ENCODE data around the gene NRCAM.

NRCAM gene

DNA sequence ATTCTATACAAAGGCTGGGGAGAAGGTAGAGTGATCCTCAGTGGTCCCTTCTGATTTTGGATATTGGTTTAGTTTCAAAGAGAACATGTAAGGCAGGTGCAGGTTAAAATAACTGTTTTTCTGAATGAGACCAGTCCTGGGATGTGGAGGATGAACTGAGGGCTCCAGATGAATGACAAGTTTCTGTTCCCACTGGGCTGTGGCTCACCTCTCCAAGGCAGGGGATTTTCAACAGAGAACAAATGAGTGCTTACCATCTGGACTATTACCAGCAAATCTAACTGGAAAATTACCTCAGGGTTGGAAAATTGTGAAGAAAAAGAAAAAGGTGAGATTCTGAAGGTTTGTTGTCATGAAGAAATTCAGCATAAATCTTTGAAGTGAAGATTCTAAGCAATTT, 334.1 kb downstream of the NRCAM start:
- H3K4me3 ChIP-seq (ENCODE audit: low read depth, low read length), result no peak overlapping the region
- H3K9me3 ChIP-seq (ENCODE audit: control insufficient read depth, insufficient read depth, low read depth, low read length), result no peaks in the 10 kb centered on the region
- no peaks in the 10 kb centered on the region for H3K36me3 ChIP-seq (ENCODE audit: control insufficient read depth, insufficient read depth, low read length)
- H3K4me1 ChIP-seq (ENCODE audit: control insufficient read depth, insufficient read depth, low read length), result no peaks in the 10 kb centered on the region
- no peak overlapping the region for H3K27ac ChIP-seq (ENCODE audit: low read depth, low read length)
- no peak overlapping the region for H3K9ac ChIP-seq (ENCODE audit: low read length)
- no peaks in the 10 kb centered on the region for H3K27me3 ChIP-seq (ENCODE audit: control insufficient read depth, insufficient read depth, low read length)

DNA sequence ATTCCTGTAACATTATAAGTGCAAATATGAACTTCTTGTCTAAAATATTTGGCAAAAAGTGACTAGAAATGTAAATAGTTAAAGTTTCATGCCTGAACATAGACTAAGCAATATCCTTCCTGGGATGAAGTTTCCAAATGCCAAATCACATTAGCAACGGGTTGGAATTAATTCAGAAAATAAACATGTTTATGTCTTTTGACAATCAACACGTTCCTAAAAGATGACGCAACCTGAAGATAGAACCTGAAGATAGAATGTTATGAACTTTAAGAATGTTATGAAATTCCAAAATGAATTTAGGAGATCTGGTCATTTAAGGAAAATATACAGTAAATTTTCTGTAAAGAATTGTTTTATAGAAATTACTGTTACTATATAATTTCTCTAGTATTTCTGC, 335.3 kb downstream of the NRCAM start:
- Histone ChIP-seq H3K9me3 (ENCODE audit: control insufficient read depth, insufficient read depth, low read depth, low read length) (no peaks in the 10 kb centered on the region), H3K36me3 (ENCODE audit: control insufficient read depth, insufficient read depth, low read length) (no peaks in the 10 kb centered on the region), H3K4me1 (ENCODE audit: control insufficient read depth, insufficient read depth, low read length) (no peaks in the 10 kb centered on the region), H3K27ac (ENCODE audit: low read depth, low read length) (no peak overlapping the region), H3K4me3 (ENCODE audit: low read depth, low read length) (no peak overlapping the region), H3K9ac (ENCODE audit: low read length) (no peak overlapping the region), H3K27me3 (ENCODE audit: control insufficient read depth, insufficient read depth, low read length) (no peaks in the 10 kb centered on the region)

DNA sequence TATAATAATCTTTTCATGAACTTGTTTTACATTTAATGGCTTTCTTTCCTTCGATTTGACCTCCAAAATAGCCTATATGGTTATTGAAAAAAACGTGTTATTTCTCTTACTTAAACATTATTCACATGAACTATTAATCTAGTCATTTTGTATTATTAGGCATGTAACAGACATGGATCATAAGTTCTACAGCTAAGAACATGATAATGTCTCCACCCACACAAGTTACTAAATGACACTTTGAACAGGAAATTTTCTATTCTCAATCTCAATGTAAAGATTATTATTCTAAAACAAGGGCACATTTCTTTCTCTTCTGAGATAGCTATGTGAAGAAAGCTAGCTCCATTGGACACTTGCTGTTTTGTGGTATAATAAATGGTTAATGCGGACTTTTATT, 336.0 kb downstream of the NRCAM start:
- no peaks in the 10 kb centered on the region for H3K9me3 ChIP-seq (ENCODE audit: control insufficient read depth, insufficient read depth, low read depth, low read length)
- no peaks in the 10 kb centered on the region for H3K27me3 ChIP-seq (ENCODE audit: control insufficient read depth, insufficient read depth, low read length)
- no peak overlapping the region for H3K27ac ChIP-seq (ENCODE audit: low read depth, low read length)
- H3K36me3 ChIP-seq (ENCODE audit: control insufficient read depth, insufficient read depth, low read length), result no peaks in the 10 kb centered on the region
- no peaks in the 10 kb centered on the region for H3K4me1 ChIP-seq (ENCODE audit: control insufficient read depth, insufficient read depth, low read length)
- H3K9ac ChIP-seq (ENCODE audit: low read length), result no peak overlapping the region
- H3K4me3 ChIP-seq (ENCODE audit: low read depth, low read length), result no peak overlapping the region

DNA sequence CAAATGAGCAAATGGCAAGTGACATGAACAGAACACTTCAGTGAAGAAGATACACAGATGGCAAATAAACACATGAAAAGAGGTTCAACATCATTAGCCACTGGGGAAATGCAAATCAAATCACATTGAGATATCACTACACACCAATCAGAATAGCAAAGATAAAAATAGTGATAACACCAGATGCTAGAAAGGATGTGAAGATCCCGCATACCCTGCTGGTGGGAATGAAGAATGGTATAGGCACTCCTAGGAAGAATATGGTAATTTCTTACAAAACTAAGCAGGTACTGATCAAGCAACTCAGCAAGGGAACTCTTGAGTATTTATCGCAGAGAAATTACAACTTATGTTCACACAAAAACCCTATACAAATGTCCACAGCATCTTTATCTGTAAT, 337.3 kb downstream of the NRCAM start:
- no peaks in the 10 kb centered on the region for H3K9me3 ChIP-seq (ENCODE audit: control insufficient read depth, insufficient read depth, low read depth, low read length)
- H3K36me3 ChIP-seq (ENCODE audit: control insufficient read depth, insufficient read depth, low read length), result no peaks in the 10 kb centered on the region
- no peaks in the 10 kb centered on the region for H3K4me1 ChIP-seq (ENCODE audit: control insufficient read depth, insufficient read depth, low read length)
- H3K4me3 ChIP-seq (ENCODE audit: low read depth, low read length), result no peak overlapping the region
- H3K27me3 ChIP-seq (ENCODE audit: control insufficient read depth, insufficient read depth, low read length), result no peaks in the 10 kb centered on the region
- H3K27ac ChIP-seq (ENCODE audit: low read depth, low read length), result no peak overlapping the region
- no peak overlapping the region for H3K9ac ChIP-seq (ENCODE audit: low read length)

DNA sequence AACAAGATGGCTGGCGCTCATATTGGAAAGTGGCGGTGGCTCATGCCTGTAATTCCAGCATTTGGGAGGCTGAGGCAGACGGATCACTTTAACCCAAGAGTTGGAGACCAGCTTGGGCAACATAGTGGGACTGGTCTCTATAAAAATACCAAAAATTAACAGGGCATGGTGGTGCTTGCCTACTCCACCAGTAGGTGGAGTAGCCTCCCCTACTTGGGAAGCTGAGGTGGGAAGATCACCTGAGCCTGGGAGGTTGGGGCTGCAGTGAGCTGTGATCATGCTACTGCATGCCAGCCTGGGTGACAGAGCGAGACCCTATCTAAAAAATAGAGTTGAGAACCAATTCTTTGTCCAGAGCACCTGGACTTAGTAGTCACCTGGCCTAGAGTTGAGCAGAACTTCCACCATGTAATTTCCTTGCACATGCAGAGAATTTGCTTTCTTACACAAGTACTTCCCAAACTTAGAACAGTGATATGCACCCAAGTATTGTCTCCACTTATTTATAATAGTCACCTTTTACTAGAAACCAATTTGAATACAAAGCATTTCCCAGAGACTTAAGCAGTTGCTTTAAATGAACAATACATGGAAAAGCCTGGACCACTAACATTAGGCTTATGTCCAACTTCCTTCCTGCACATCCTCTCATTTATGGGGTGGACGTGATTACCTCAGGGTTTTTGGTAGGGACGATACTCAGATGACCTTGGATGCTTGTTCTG, 342.0 kb downstream of the NRCAM start:
- H3K27ac ChIP-seq (ENCODE audit: low read depth, low read length), result no peak overlapping the region
- no peaks in the 10 kb centered on the region for H3K36me3 ChIP-seq (ENCODE audit: control insufficient read depth, insufficient read depth, low read length)
- H3K27me3 ChIP-seq (ENCODE audit: control insufficient read depth, insufficient read depth, low read length), result no peaks in the 10 kb centered on the region
- no peak overlapping the region for H3K9ac ChIP-seq (ENCODE audit: low read length)
- H3K4me3 ChIP-seq (ENCODE audit: low read depth, low read length), result no peak overlapping the region
- H3K9me3 ChIP-seq (ENCODE audit: control insufficient read depth, insufficient read depth, low read depth, low read length), result no peaks in the 10 kb centered on the region
- no peaks in the 10 kb centered on the region for H3K4me1 ChIP-seq (ENCODE audit: control insufficient read depth, insufficient read depth, low read length)

DNA sequence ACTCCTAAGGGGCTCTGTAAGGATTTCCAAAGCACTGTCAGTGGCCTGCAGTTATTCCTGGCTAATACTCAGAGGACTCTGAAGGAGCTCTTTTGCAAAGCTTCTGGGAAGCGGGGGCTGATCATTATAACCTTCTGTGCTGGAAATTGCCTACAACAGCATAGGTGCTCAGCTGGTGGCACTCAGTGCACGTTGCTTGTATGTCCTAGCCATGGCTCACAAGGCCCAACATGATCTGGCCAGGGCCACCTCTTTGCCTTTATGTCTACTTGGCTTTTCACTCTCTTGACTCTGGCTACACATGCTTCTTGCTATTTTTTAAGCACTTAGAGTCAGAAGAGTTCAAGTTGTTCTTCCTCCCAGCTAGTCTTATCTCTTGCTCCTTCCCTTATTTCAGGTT, 343.6 kb downstream of the NRCAM start:
- Histone ChIP-seq H3K27ac (ENCODE audit: low read depth, low read length) (no peak overlapping the region), H3K4me1 (ENCODE audit: control insufficient read depth, insufficient read depth, low read length) (no peaks in the 10 kb centered on the region), H3K4me3 (ENCODE audit: low read depth, low read length) (no peak overlapping the region), H3K9me3 (ENCODE audit: control insufficient read depth, insufficient read depth, low read depth, low read length) (no peaks in the 10 kb centered on the region), H3K36me3 (ENCODE audit: control insufficient read depth, insufficient read depth, low read length) (no peaks in the 10 kb centered on the region), H3K27me3 (ENCODE audit: control insufficient read depth, insufficient read depth, low read length) (no peaks in the 10 kb centered on the region), H3K9ac (ENCODE audit: low read length) (no peak overlapping the region)

DNA sequence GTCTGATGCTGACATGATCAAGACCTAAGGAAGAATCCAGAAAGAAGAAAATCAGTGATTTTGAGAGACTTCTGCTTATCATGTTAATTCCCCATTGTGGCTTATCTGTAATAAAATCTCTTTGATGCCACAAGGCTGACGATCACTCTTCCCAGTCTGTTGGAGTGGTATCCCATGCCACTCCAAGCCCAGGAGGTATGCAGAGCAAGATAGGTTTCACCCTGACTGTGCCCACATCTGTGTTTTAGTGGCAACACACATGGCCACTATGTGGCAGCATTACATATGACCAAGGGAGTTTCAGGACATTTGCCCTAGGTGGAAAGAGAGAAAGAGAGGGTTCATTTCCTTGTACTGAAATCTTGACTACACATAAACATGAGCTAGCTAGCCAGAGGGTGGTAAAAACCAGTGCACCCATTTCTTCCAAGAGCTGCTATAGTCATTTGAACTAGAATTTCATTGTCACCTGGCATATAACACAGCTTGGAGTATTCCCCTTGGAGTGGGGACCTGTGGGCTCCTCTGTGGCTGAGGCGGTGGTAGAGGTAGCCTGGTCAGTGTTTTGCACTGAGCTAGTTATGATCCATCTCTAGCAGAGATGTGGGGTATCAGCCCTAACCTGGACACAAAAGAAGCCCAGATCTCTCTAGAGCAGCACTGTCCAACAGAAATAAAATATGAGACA, 346.9 kb downstream of the NRCAM start:
- H3K27ac ChIP-seq (ENCODE audit: low read depth, low read length), result no peak overlapping the region
- no peaks in the 10 kb centered on the region for H3K27me3 ChIP-seq (ENCODE audit: control insufficient read depth, insufficient read depth, low read length)
- no peak overlapping the region for H3K9ac ChIP-seq (ENCODE audit: low read length)
- no peaks in the 10 kb centered on the region for H3K4me1 ChIP-seq (ENCODE audit: control insufficient read depth, insufficient read depth, low read length)
- no peaks in the 10 kb centered on the region for H3K9me3 ChIP-seq (ENCODE audit: control insufficient read depth, insufficient read depth, low read depth, low read length)
- no peaks in the 10 kb centered on the region for H3K36me3 ChIP-seq (ENCODE audit: control insufficient read depth, insufficient read depth, low read length)
- H3K4me3 ChIP-seq (ENCODE audit: low read depth, low read length), result no peak overlapping the region

DNA sequence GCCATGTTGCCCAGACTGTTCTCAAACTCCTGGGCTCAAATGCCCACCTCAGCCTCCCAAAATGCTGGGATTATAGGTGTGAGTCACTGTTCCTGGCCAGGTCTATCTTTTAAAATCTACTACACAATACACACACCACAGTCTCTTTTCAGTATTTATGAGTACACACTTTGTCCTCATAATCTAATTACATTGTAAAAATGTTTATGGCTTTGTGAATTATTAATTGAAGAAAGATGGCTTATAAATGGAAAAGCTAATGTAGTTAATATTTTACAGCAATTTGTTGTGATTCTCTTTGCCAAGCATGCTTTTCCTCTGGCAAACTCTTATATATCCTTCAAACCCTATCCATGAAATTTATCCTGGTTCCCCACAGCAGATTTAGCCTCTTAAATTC, 348.1 kb downstream of the NRCAM start:
- no peak overlapping the region for H3K9ac ChIP-seq (ENCODE audit: low read length)
- no peak overlapping the region for H3K27ac ChIP-seq (ENCODE audit: low read depth, low read length)
- H3K9me3 ChIP-seq (ENCODE audit: control insufficient read depth, insufficient read depth, low read depth, low read length), result no peaks in the 10 kb centered on the region
- no peak overlapping the region for H3K4me3 ChIP-seq (ENCODE audit: low read depth, low read length)
- H3K36me3 ChIP-seq (ENCODE audit: control insufficient read depth, insufficient read depth, low read length), result no peaks in the 10 kb centered on the region
- no peaks in the 10 kb centered on the region for H3K4me1 ChIP-seq (ENCODE audit: control insufficient read depth, insufficient read depth, low read length)
- no peaks in the 10 kb centered on the region for H3K27me3 ChIP-seq (ENCODE audit: control insufficient read depth, insufficient read depth, low read length)

DNA sequence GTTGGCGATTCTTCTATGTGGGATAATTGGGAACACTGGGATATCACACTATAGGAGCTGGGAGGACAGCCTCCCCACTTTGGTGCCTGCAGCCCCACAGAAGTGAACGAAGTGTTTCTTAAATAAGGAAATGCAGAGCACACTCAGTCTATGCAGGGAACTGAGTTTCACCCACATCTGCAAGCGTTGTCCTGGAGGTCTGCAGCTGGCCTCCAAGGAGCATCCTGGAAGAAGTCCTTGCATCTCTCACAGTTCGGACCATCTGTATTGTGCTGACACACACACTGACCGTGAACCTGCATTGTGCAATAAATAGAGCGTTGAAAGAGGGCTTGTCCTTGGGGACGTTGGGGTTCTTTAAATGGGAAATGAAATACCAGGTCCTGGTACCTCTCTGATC, 351.9 kb downstream of the NRCAM start:
- H3K27me3 ChIP-seq (ENCODE audit: control insufficient read depth, insufficient read depth, low read length), result no peaks in the 10 kb centered on the region
- no peaks in the 10 kb centered on the region for H3K9me3 ChIP-seq (ENCODE audit: control insufficient read depth, insufficient read depth, low read depth, low read length)
- H3K4me3 ChIP-seq (ENCODE audit: low read depth, low read length), result no peak overlapping the region
- no peak overlapping the region for H3K9ac ChIP-seq (ENCODE audit: low read length)
- H3K27ac ChIP-seq (ENCODE audit: low read depth, low read length), result no peak overlapping the region
- no peaks in the 10 kb centered on the region for H3K4me1 ChIP-seq (ENCODE audit: control insufficient read depth, insufficient read depth, low read length)
- H3K36me3 ChIP-seq (ENCODE audit: control insufficient read depth, insufficient read depth, low read length), result no peaks in the 10 kb centered on the region

DNA sequence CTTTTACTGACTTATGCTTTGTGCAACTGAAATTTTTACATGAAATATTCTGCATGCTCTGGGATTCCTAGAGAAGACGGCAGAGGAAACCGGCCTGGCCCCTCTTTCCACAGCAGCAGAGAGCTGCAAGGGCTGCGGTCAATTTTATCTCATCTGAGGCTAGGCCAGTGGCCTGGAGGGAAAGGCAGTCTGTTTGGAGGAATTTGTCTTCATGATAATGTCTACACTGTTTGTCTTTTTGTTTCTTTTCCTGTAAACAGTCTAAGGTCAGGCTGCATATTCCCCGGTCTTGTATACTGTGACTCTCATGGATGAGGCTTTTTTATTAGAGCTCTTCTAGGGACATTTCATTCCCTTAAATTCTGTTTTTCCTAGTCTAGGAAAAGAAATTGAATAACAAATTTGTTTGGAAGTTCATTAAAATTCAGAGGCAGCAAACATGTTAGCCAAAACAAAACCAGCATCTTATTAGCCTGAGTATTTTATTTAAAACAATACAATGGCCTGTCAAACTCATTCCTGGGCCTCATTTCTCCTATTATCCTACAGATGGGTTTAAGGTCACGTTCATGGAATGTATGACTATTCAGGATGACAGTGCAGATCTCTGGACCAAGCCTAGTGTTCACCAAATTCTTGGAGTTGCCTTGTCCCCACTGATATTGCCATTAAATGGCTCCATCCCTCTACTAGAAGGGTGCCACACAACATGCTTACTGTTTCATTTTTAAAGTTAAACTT, 352.5 kb downstream of the NRCAM start:
- H3K36me3 ChIP-seq (ENCODE audit: control insufficient read depth, insufficient read depth, low read length), result no peaks in the 10 kb centered on the region
- no peaks in the 10 kb centered on the region for H3K4me1 ChIP-seq (ENCODE audit: control insufficient read depth, insufficient read depth, low read length)
- H3K9ac ChIP-seq (ENCODE audit: low read length), result no peak overlapping the region
- H3K27ac ChIP-seq (ENCODE audit: low read depth, low read length), result no peak overlapping the region
- H3K4me3 ChIP-seq (ENCODE audit: low read depth, low read length), result no peak overlapping the region
- H3K9me3 ChIP-seq (ENCODE audit: control insufficient read depth, insufficient read depth, low read depth, low read length), result no peaks in the 10 kb centered on the region
- no peaks in the 10 kb centered on the region for H3K27me3 ChIP-seq (ENCODE audit: control insufficient read depth, insufficient read depth, low read length)

DNA sequence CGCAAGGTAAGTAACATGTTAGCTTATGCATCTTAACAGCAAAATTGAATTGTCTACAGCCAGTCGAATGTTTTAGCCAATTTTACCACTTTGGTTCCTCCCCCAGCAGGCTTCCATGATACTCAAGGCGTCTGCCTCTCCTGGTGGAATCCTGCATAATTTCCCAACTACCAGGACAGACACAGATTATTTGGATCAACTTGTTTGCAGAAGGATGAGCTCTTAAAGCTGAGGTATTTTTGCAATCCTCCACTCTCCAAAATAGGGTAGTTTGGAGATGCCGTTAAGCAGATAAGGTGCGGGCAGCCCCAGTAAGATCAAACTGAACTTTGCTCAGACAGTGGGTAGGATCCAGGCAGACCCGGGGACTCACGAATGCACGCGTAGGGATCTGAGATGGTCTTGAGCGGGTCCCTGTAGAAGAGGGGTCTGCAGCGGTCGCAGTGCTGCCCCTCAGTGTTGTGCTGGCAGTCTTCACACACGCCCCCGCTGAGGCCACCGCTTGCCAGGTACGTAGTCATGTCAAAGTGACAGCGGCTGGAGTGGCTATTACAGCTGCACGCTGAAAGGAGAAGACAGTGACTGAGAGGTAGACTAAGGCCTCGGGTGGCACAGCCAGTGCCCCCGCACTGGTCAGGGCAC, 353.4 kb downstream of the NRCAM start:
- no peak overlapping the region for H3K9ac ChIP-seq (ENCODE audit: low read length)

More for the DNA sequence above, 353.4 kb downstream of the NRCAM start:
- no peaks in the 10 kb centered on the region for H3K36me3 ChIP-seq (ENCODE audit: control insufficient read depth, insufficient read depth, low read length)
- H3K27me3 ChIP-seq (ENCODE audit: control insufficient read depth, insufficient read depth, low read length), result no peaks in the 10 kb centered on the region
- no peaks in the 10 kb centered on the region for H3K4me1 ChIP-seq (ENCODE audit: control insufficient read depth, insufficient read depth, low read length)
- no peak overlapping the region for H3K27ac ChIP-seq (ENCODE audit: low read depth, low read length)
- no peaks in the 10 kb centered on the region for H3K9me3 ChIP-seq (ENCODE audit: control insufficient read depth, insufficient read depth, low read depth, low read length)
- H3K4me3 ChIP-seq (ENCODE audit: low read depth, low read length), result no peak overlapping the region
